Measurements from ENCODE around the gene SCAF4. TPM values are rescaled to one million over a fixed set of nuclear protein-coding genes. Genes with fewer than 3 reads are reported as not detected.
"Not testable (repeated sequence)": the region's sequence is repeated elsewhere in the genome, so short reads cannot be mapped to it uniquely, and the experiment has no call there.

Gene SCAF4
- total RNA-seq, 1 donor from 2014 or later = 32.9 TPM

DNA sequence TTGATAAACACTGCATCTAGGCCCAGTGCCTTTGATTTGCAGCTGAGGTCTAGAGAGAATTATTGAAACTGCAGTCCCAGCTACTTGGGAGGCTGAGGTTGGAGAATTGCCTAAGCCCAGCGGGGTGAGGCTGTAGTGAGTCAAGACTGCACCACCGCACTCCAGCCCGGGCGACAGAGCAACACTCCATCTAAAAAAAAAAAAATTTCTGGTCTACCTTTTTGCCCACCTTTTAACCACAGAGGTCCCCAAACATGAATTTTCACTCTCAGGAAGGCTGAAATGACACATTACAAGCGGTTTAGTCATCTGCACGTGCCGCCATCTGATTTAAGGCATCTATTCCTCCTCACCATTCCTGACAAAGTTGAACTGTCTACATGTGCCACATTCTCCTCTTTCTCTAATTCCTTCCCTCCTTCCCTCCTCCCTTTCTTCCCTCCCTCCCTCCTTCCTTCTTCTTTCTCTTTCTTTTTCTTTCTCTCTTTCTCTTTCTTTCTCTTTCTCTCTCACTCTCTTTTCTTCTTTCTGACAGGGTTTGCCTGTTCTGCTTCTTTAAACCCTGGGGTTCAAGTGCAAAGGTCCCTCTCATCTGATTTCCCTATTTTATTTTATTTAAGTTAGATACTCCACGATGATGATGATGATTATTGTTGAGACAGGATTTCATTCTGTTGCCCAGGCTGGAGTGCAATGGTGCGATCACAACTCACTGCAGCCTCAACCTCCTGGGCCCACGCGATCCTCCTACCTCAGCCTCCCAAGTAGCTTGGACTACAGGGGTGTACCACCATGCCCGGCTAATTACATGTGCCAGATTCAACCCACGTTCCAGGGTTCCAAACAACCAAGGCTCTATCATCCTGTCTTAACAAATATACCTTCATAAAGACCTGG lies 75.5 kb downstream of the SCAF4 start:
- Mint-ChIP-seq H3K36me3 (ENCODE audit: low read depth, unreplicated experiment) (peaks cover 2% of the 10 kb centered on the region), H3K4me3 (ENCODE audit: unreplicated experiment) (no peak overlapping the region), H3K27ac (ENCODE audit: unreplicated experiment) (no peak overlapping the region), H3K27me3 (ENCODE audit: low read depth, unreplicated experiment) (no peaks in the 10 kb centered on the region), H3K9me3 (ENCODE audit: unreplicated experiment) (peaks cover 7% of the 10 kb centered on the region), H3K4me1 (ENCODE audit: low read depth, unreplicated experiment) (peaks cover 8% of the 10 kb centered on the region)
- H3K27ac ChIP-seq (ENCODE audit: low read depth, low read length) = no peak overlapping the region
- H2AFZ ChIP-seq (ENCODE audit: low read depth, low read length) = no peak overlapping the region
- no peaks in the 10 kb centered on the region for H3K36me3 ChIP-seq (ENCODE audit: insufficient read depth, low read length)
- H3K9ac ChIP-seq (ENCODE audit: low read length) = no peak overlapping the region
- peaks cover 21% of the 10 kb centered on the region for H3K4me1 ChIP-seq (ENCODE audit: insufficient read depth, low read length)
- H3K79me2 ChIP-seq (ENCODE audit: insufficient read depth, low read length) = peaks cover 18% of the 10 kb centered on the region
- no peaks in the 10 kb centered on the region for H3K9me3 ChIP-seq (ENCODE audit: insufficient read depth, low read depth, low read length)
- H3K27me3 ChIP-seq (ENCODE audit: insufficient read depth, low read length) = no peaks in the 10 kb centered on the region
- FAIRE-seq = no peak
- no peak overlapping the region for H3K4me3 ChIP-seq (ENCODE audit: insufficient read depth, low read depth, low read length)
- no peak overlapping the region for H3K4me2 ChIP-seq (ENCODE audit: low read length)
- no peak for TF ChIP-seq EZH2 (IDR thresholded peaks at IDR 0.05; ENCODE audit: insufficient read depth, low read length)
- TF ChIP-seq, protein P1, sequence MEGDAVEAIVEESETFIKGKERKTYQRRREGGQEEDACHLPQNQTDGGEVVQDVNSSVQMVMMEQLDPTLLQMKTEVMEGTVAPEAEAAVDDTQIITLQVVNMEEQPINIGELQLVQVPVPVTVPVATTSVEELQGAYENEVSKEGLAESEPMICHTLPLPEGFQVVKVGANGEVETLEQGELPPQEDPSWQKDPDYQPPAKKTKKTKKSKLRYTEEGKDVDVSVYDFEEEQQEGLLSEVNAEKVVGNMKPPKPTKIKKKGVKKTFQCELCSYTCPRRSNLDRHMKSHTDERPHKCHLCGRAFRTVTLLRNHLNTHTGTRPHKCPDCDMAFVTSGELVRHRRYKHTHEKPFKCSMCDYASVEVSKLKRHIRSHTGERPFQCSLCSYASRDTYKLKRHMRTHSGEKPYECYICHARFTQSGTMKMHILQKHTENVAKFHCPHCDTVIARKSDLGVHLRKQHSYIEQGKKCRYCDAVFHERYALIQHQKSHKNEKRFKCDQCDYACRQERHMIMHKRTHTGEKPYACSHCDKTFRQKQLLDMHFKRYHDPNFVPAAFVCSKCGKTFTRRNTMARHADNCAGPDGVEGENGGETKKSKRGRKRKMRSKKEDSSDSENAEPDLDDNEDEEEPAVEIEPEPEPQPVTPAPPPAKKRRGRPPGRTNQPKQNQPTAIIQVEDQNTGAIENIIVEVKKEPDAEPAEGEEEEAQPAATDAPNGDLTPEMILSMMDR (IDR thresholded peaks at IDR 0.05; ENCODE audit: insufficient read depth, low read depth, low read length) = no peak
- DNase-seq (ENCODE audit: low read depth) = peak; percentile 42
- H4K20me1 ChIP-seq (ENCODE audit: insufficient read depth, low read length) = peaks cover 14% of the 10 kb centered on the region

DNA sequence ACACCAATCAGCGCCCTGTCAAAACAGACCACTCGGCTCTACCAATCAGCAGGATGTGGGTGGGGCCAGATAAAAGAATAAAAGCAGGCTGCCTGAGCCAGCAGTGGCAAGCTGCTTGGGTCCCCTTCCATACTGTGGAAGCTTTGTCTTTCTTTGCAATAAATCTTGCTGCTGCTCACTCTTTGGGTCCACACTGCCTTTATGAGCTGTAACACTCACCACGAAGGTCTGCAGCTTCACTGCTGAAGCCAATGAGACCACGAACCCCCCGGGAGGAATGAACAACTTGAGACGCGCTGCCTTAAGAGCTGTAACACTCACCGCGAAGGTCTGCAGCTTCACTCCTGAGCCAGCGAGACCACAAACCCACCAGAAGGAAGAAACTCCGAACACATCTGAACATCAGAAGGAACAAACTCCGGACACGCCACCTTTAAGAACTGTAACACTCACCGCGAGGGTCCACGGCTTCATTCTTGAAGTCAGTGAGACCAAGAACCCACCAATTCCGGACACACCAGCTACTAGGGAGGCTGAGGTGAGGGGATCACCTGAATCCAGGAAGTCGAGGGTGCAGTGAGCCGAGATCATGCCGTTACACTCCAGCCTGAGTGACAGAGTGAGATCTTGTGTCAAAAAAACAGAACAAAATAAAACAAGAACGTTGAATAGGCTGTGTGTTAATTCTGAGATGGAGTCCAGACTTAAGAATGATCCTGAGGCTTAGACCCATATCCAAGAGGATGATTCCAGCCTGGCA lies 76.9 kb downstream of the SCAF4 start:
- H3K9ac ChIP-seq (ENCODE audit: low read length); H3K4me3 ChIP-seq (ENCODE audit: insufficient read depth, low read depth, low read length); H2AFZ ChIP-seq (ENCODE audit: low read depth, low read length); H3K4me1 Mint-ChIP-seq (ENCODE audit: low read depth, unreplicated experiment); H3K36me3 ChIP-seq (ENCODE audit: insufficient read depth, low read length); H4K20me1 ChIP-seq (ENCODE audit: insufficient read depth, low read length); H3K27ac ChIP-seq (ENCODE audit: low read depth, low read length); DNase-seq (ENCODE audit: low read depth); H3K9me3 ChIP-seq (ENCODE audit: insufficient read depth, low read depth, low read length); H3K4me3 Mint-ChIP-seq (ENCODE audit: unreplicated experiment); H3K27ac Mint-ChIP-seq (ENCODE audit: unreplicated experiment); H3K9me3 Mint-ChIP-seq (ENCODE audit: unreplicated experiment); H3K27me3 Mint-ChIP-seq (ENCODE audit: low read depth, unreplicated experiment); H3K36me3 Mint-ChIP-seq (ENCODE audit: low read depth, unreplicated experiment); FAIRE-seq; H3K4me2 ChIP-seq (ENCODE audit: low read length); H3K27me3 ChIP-seq (ENCODE audit: insufficient read depth, low read length); H3K79me2 ChIP-seq (ENCODE audit: insufficient read depth, low read length): not testable (repeated sequence)
- peaks cover 13% of the 10 kb centered on the region for H3K4me1 ChIP-seq (ENCODE audit: insufficient read depth, low read length)

DNA sequence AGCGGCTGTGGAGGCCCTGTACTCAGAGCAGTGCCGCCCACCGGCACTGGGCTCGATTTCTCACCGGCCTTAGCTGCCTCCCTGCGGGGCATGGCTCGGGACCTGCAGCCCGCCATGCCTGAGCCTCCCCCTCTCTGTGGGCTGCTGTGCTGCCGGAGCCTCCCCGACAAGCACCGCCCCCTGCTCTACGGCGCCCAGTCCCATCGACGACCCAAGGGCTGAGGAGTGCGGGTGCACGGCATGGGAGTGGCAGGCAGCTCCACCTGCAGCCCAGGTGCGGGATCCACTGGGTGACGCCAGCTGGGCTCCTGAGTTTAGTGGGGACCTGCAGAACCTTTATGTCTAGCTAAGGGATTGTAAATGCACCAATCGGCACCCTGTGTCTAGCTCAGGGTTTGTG lies 77.6 kb downstream of the SCAF4 start:
- FAIRE-seq = no peak
- Histone ChIP-seq H3K27ac (ENCODE audit: low read depth, low read length) (no peak overlapping the region), H3K36me3 (ENCODE audit: insufficient read depth, low read length) (no peaks in the 10 kb centered on the region), H3K4me1 (ENCODE audit: insufficient read depth, low read length) (peaks cover 13% of the 10 kb centered on the region), H3K27me3 (ENCODE audit: insufficient read depth, low read length) (no peaks in the 10 kb centered on the region), H2AFZ (ENCODE audit: low read depth, low read length) (no peak overlapping the region), H3K79me2 (ENCODE audit: insufficient read depth, low read length) (no peaks in the 10 kb centered on the region), H3K4me2 (ENCODE audit: low read length) (no peak overlapping the region), H3K9me3 (ENCODE audit: insufficient read depth, low read depth, low read length) (no peaks in the 10 kb centered on the region), H4K20me1 (ENCODE audit: insufficient read depth, low read length) (no peaks in the 10 kb centered on the region), H3K4me3 (ENCODE audit: insufficient read depth, low read depth, low read length) (no peak overlapping the region), H3K9ac (ENCODE audit: low read length) (no peak overlapping the region)
- H3K4me1 Mint-ChIP-seq (ENCODE audit: low read depth, unreplicated experiment) = peaks cover 4% of the 10 kb centered on the region
- no peaks in the 10 kb centered on the region for H3K27me3 Mint-ChIP-seq (ENCODE audit: low read depth, unreplicated experiment)
- no peak for TF ChIP-seq EZH2 (IDR thresholded peaks at IDR 0.05; ENCODE audit: insufficient read depth, low read length)
- TF ChIP-seq, protein P1 (IDR thresholded peaks at IDR 0.05; ENCODE audit: insufficient read depth, low read depth, low read length) = no peak
- peaks cover 2% of the 10 kb centered on the region for H3K36me3 Mint-ChIP-seq (ENCODE audit: low read depth, unreplicated experiment)
- DNase-seq (ENCODE audit: low read depth) = no peak
- H3K9me3 Mint-ChIP-seq (ENCODE audit: unreplicated experiment) = peaks cover 5% of the 10 kb centered on the region
- H3K4me3 Mint-ChIP-seq (ENCODE audit: unreplicated experiment) = no peak overlapping the region
- H3K27ac Mint-ChIP-seq (ENCODE audit: unreplicated experiment) = no peak overlapping the region

DNA sequence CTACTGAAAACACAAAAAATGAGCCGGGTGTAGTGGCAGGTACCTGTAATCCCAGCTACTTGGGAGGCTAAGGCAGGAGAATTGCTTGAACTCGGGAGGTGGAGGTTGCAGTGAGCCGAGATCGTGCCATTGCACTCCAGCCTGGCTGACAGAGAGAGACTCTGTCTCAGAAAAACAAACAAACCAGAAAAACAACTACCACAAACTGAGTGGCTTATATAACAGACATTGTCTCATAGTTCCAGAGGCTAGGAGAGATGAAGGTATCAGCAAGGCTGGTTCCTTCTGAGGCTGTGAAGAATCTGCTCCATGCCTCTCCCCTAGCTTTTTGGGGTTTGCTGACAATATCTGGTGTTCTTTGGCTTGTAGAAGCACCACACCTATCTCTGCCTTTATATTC lies 80.4 kb downstream of the SCAF4 start:
- H3K36me3 ChIP-seq (ENCODE audit: insufficient read depth, low read length); FAIRE-seq; H3K9ac ChIP-seq (ENCODE audit: low read length); H3K36me3 Mint-ChIP-seq (ENCODE audit: low read depth, unreplicated experiment); H3K27me3 Mint-ChIP-seq (ENCODE audit: low read depth, unreplicated experiment); H3K27ac Mint-ChIP-seq (ENCODE audit: unreplicated experiment); H3K4me1 ChIP-seq (ENCODE audit: insufficient read depth, low read length); H3K4me3 ChIP-seq (ENCODE audit: insufficient read depth, low read depth, low read length); H3K9me3 Mint-ChIP-seq (ENCODE audit: unreplicated experiment); H3K9me3 ChIP-seq (ENCODE audit: insufficient read depth, low read depth, low read length); H3K27ac ChIP-seq (ENCODE audit: low read depth, low read length); H3K4me1 Mint-ChIP-seq (ENCODE audit: low read depth, unreplicated experiment); H3K4me3 Mint-ChIP-seq (ENCODE audit: unreplicated experiment); H2AFZ ChIP-seq (ENCODE audit: low read depth, low read length); DNase-seq (ENCODE audit: low read depth); H3K27me3 ChIP-seq (ENCODE audit: insufficient read depth, low read length); H4K20me1 ChIP-seq (ENCODE audit: insufficient read depth, low read length); H3K79me2 ChIP-seq (ENCODE audit: insufficient read depth, low read length); H3K4me2 ChIP-seq (ENCODE audit: low read length): not testable (repeated sequence)
